ENCODE measurements around the gene CCDC190. TPM values are rescaled to one million over a fixed set of nuclear protein-coding genes. Genes with fewer than 3 reads are reported as not detected.

CCDC190 gene
- total and polyA plus RNA-seq, 2 of the 13 experiments (the other 11 are each of a cell fraction or from before 2014, with no cell fraction given): not detected

DNA sequence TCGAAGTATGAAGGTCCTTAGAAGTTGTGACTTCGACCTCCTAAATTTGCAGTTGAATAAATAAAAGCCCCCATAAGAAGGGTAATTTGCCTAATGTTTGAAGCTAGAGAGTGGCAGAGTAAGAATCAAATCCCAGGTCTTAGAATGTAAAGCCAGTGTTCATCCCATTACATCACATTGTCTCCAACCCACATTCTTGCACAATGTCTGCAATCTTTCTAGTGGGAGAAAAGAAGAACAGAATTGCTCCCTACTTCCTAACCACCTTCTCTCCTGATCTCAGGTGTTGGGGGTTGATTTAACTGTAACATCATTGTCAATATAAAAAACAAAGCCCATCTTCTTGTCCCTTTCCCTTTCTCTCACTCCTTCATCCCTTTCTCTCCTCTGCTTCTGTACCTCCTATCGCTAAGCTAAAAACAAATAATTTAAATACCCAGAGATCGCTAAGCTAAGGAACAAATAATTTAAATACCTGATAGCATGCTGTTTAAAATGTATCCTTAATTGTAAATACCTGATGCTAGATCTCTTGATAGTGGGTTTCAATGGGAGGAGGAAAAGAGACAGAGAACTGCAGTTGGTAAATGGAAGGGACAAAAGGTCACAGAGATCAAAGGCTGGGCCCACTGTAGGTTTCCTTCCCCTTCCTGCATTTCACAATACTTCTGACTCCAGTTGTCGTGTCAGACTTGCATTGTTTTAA is 32.1 kb upstream of the CCDC190 start (continued):
- TF ChIP-seq SIN3A (IDR thresholded peaks at IDR 0.05; ENCODE audit: borderline replicate concordance, low read depth, low read length): no peak
- TF ChIP-seq ELF4 (CRISPR knock-in tag; IDR thresholded peaks at IDR 0.05; ENCODE audit: borderline replicate concordance): 0 out of 2 replicates have a peak, but pooled peaks have one; percentile 40
- no peak for TF ChIP-seq SNAPC2 (CRISPR knock-in tag; IDR thresholded peaks at IDR 0.05)
- TF ChIP-seq, protein P1, sequence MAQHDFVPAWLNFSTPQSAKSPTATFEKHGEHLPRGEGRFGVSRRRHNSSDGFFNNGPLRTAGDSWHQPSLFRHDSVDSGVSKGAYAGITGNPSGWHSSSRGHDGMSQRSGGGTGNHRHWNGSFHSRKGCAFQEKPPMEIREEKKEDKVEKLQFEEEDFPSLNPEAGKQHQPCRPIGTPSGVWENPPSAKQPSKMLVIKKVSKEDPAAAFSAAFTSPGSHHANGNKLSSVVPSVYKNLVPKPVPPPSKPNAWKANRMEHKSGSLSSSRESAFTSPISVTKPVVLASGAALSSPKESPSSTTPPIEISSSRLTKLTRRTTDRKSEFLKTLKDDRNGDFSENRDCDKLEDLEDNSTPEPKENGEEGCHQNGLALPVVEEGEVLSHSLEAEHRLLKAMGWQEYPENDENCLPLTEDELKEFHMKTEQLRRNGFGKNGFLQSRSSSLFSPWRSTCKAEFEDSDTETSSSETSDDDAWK (CRISPR knock-in tag; IDR thresholded peaks at IDR 0.05): no peak
- no peak for TF ChIP-seq ZNF605 (CRISPR knock-in tag; IDR thresholded peaks at IDR 0.05)
- no peak for TF ChIP-seq POLR2AphosphoS2 (IDR thresholded peaks at IDR 0.05; ENCODE audit: low read depth, low read length)
- peak; percentile 97 for TF ChIP-seq TCF7 (IDR thresholded peaks at IDR 0.05; ENCODE audit: low read depth)
- TF ChIP-seq, protein P2, sequence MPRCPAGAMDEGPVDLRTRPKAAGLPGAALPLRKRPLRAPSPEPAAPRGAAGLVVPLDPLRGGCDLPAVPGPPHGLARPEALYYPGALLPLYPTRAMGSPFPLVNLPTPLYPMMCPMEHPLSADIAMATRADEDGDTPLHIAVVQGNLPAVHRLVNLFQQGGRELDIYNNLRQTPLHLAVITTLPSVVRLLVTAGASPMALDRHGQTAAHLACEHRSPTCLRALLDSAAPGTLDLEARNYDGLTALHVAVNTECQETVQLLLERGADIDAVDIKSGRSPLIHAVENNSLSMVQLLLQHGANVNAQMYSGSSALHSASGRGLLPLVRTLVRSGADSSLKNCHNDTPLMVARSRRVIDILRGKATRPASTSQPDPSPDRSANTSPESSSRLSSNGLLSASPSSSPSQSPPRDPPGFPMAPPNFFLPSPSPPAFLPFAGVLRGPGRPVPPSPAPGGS (CRISPR knock-in tag; IDR thresholded peaks at IDR 0.05): no peak
- TF ChIP-seq ZNF7 (CRISPR knock-in tag; IDR thresholded peaks at IDR 0.05): no peak
- TF ChIP-seq BORCS8-MEF2B (CRISPR knock-in tag; IDR thresholded peaks at IDR 0.05): no peak
- TF ChIP-seq, protein P3, sequence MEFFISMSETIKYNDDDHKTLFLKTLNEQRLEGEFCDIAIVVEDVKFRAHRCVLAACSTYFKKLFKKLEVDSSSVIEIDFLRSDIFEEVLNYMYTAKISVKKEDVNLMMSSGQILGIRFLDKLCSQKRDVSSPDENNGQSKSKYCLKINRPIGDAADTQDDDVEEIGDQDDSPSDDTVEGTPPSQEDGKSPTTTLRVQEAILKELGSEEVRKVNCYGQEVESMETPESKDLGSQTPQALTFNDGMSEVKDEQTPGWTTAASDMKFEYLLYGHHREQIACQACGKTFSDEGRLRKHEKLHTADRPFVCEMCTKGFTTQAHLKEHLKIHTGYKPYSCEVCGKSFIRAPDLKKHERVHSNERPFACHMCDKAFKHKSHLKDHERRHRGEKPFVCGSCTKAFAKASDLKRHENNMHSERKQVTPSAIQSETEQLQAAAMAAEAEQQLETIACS (CRISPR knock-in tag; IDR thresholded peaks at IDR 0.05): no peak
- TF ChIP-seq ZNF761 (CRISPR knock-in tag; conservative IDR thresholded peaks at IDR 0.05): no peak
- TF ChIP-seq, protein P4, sequence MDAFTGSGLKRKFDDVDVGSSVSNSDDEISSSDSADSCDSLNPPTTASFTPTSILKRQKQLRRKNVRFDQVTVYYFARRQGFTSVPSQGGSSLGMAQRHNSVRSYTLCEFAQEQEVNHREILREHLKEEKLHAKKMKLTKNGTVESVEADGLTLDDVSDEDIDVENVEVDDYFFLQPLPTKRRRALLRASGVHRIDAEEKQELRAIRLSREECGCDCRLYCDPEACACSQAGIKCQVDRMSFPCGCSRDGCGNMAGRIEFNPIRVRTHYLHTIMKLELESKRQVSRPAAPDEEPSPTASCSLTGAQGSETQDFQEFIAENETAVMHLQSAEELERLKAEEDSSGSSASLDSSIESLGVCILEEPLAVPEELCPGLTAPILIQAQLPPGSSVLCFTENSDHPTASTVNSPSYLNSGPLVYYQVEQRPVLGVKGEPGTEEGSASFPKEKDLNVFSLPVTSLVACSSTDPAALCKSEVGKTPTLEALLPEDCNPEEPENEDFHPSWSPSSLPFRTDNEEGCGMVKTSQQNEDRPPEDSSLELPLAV (CRISPR knock-in tag; conservative IDR thresholded peaks at IDR 0.05; ENCODE audit: low read depth): no peak
- no peak for TF ChIP-seq MED13 (CRISPR knock-in tag; IDR thresholded peaks at IDR 0.05)
- TF ChIP-seq, protein P5, sequence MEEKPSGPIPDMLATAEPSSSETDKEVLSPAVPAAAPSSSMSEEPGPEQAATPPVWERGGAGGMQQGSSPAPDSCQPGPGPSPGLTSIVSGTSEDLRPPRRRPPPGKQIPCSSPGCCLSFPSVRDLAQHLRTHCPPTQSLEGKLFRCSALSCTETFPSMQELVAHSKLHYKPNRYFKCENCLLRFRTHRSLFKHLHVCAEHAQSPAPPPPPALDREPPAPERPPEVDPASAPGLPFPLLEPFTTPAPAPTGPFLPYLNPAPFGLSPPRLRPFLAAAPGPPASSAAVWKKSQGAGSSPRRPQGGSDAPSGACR (CRISPR knock-in tag; IDR thresholded peaks at IDR 0.05): no peak
- TF ChIP-seq, protein P6, sequence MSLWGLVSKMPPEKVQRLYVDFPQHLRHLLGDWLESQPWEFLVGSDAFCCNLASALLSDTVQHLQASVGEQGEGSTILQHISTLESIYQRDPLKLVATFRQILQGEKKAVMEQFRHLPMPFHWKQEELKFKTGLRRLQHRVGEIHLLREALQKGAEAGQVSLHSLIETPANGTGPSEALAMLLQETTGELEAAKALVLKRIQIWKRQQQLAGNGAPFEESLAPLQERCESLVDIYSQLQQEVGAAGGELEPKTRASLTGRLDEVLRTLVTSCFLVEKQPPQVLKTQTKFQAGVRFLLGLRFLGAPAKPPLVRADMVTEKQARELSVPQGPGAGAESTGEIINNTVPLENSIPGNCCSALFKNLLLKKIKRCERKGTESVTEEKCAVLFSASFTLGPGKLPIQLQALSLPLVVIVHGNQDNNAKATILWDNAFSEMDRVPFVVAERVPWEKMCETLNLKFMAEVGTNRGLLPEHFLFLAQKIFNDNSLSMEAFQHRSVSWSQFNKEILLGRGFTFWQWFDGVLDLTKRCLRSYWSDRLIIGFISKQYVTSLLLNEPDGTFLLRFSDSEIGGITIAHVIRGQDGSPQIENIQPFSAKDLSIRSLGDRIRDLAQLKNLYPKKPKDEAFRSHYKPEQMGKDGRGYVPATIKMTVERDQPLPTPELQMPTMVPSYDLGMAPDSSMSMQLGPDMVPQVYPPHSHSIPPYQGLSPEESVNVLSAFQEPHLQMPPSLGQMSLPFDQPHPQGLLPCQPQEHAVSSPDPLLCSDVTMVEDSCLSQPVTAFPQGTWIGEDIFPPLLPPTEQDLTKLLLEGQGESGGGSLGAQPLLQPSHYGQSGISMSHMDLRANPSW (CRISPR knock-in tag; IDR thresholded peaks at IDR 0.05; ENCODE audit: borderline replicate concordance): no peak
- no peak for TF ChIP-seq ZNF264 (CRISPR knock-in tag; IDR thresholded peaks at IDR 0.05)
- TF ChIP-seq ZNF207 (IDR thresholded peaks at IDR 0.05; ENCODE audit: borderline replicate concordance): no peak
- peak; percentile 55; the same call in 1 of the 2 replicates for TF ChIP-seq HMG20B (CRISPR knock-in tag; conservative IDR thresholded peaks at IDR 0.05)
- TF ChIP-seq NFIC (IDR thresholded peaks at IDR 0.05; ENCODE audit: low read length): peak; percentile 57; the same call in 1 of the 2 replicates
- no peak for TF ChIP-seq RELA (CRISPR knock-in tag; IDR thresholded peaks at IDR 0.05)
